ENCODE measurements around the gene TMEM269.

TMEM269 gene

GRCh38 chr1:42825036-42825851, 40.5 kb downstream of the TMEM269 start:
- no peak for DNase-seq

GRCh38 chr1:42830631-42831030, 45.8 kb downstream of the TMEM269 start:
- no peak for DNase-seq

- DNase-seq, result no peak
These were observed 46.5 kb downstream of the TMEM269 start for GRCh38 chr1:42831273-42831672.

GRCh38 chr1:42832641-42833240, 48.0 kb downstream of the TMEM269 start:
- DNase-seq, result no peak

GRCh38 chr1:42833981-42834380, 49.2 kb downstream of the TMEM269 start:
- DNase-seq, result no peak

- DNase-seq, result no peak
These were observed 50.0 kb downstream of the TMEM269 start for GRCh38 chr1:42834803-42835202.

- no peak for DNase-seq
These were observed 50.6 kb downstream of the TMEM269 start for GRCh38 chr1:42835422-42835821.

GRCh38 chr1:42837709-42838108, 52.9 kb downstream of the TMEM269 start:
- DNase-seq, result no peak

- DNase-seq, result no peak
These were observed 53.8 kb downstream of the TMEM269 start for GRCh38 chr1:42838482-42839190.

GRCh38 chr1:42841010-42841409, 56.2 kb downstream of the TMEM269 start:
- no peak for DNase-seq

GRCh38 chr1:42841440-42842147, 56.8 kb downstream of the TMEM269 start:
- DNase-seq, result no peak

GRCh38 chr1:42844592-42845140, 59.9 kb downstream of the TMEM269 start:
- DNase-seq, result no peak

- no peak for DNase-seq
These were observed 60.4 kb downstream of the TMEM269 start for GRCh38 chr1:42845193-42845592.

GRCh38 chr1:42845866-42846256, 61.1 kb downstream of the TMEM269 start:
- no peak for DNase-seq

GRCh38 chr1:42846257-42847110, 61.7 kb downstream of the TMEM269 start, which contains the start of gene ZNF691:
Gene ZNF691, plus strand, starts transcription at chr1:42846613. Its CDS starts 3,046 bp downstream, at chr1:42849659.
- peak; percentile 97 for DNase-seq

- no peak for DNase-seq
These were observed 62.4 kb downstream of the TMEM269 start for GRCh38 chr1:42847111-42847595.

- DNase-seq, result no peak
These were observed 63.1 kb downstream of the TMEM269 start for GRCh38 chr1:42847721-42848460.

GRCh38 chr1:42848823-42849537, 64.2 kb downstream of the TMEM269 start:
- no peak for DNase-seq

- DNase-seq, result no peak
These were observed 65.2 kb downstream of the TMEM269 start for GRCh38 chr1:42849944-42850343.
